H9 (cell line): ENCODE results near the gene MUL1. TPM values are rescaled to one million over a fixed set of nuclear protein-coding genes. Genes with fewer than 3 reads are reported as not detected.

Source experiments
- DNase-seq: peaks from one replicate; pipeline ENCODE4 v3.0.0-alpha.2; 2017
- H2AFZ ChIP-seq: one replicate; pipeline ENCODE4 v1.6.1; 2013; ENCODE audit warnings: mild to moderate bottlenecking, low read length, control low read depth, moderate library complexity
- H2AK5ac ChIP-seq: 2 replicates; pipeline ENCODE4 v1.6.1; 2013; ENCODE audit warnings: low read length, control low read depth, mixed read lengths; ENCODE audit not compliant: insufficient read length
- H2BK120ac ChIP-seq: one replicate; pipeline ENCODE4 v1.6.1; 2013; ENCODE audit warnings: low read depth, mild to moderate bottlenecking, low read length, control low read depth, inconsistent platforms; ENCODE audit not compliant: poor library complexity, severe bottlenecking
- H2BK12ac ChIP-seq: 2 replicates; pipeline ENCODE4 v1.6.1; 2013; ENCODE audit warnings: low read length, control low read depth, mixed read lengths, low read depth; ENCODE audit not compliant: insufficient read length
- H2BK15ac ChIP-seq: 2 replicates; pipeline ENCODE4 v1.6.1; 2013; ENCODE audit warnings: low read depth, low read length, control low read depth
- H2BK20ac ChIP-seq: one replicate; pipeline ENCODE4 v1.6.1; 2013; ENCODE audit warnings: low read depth, mild to moderate bottlenecking, low read length, control low read depth, inconsistent platforms; ENCODE audit not compliant: poor library complexity, severe bottlenecking
- H2BK5ac ChIP-seq: 2 replicates; pipeline ENCODE4 v1.6.1; 2013; ENCODE audit warnings: low read length, control low read depth, mixed read lengths; ENCODE audit not compliant: insufficient read length
- H3K14ac ChIP-seq: 2 replicates; pipeline ENCODE4 v1.6.1; 2013; ENCODE audit warnings: low read length, control low read depth; ENCODE audit not compliant: insufficient read depth
- H3K18ac ChIP-seq: 2 replicates; pipeline ENCODE4 v1.6.1; 2013; ENCODE audit warnings: low read depth, mild to moderate bottlenecking, mixed read lengths, low read length, control low read depth; ENCODE audit not compliant: insufficient read length
- H3K23ac ChIP-seq: 2 replicates; pipeline ENCODE4 v1.6.1; 2013; ENCODE audit warnings: low read length, control low read depth, mixed read lengths, low read depth; ENCODE audit not compliant: insufficient read length
- H3K23me2 ChIP-seq: 2 replicates; pipeline ENCODE4 v1.6.1; 2013; ENCODE audit warnings: low read depth, mild to moderate bottlenecking, mixed read lengths, low read length, control low read depth; ENCODE audit not compliant: insufficient read length, poor library complexity, severe bottlenecking
- H3K27ac ChIP-seq: 2 replicates; pipeline ENCODE4 v1.5.1; 2013; ENCODE audit warnings: low read length, control low read depth, mixed read lengths, low read depth; ENCODE audit not compliant: insufficient read length
- H3K27me3 ChIP-seq: 2 replicates; pipeline ENCODE4 v1.6.1; 2013; ENCODE audit warnings: low read length, control low read depth, inconsistent platforms; ENCODE audit not compliant: insufficient read depth
- H3K4ac ChIP-seq: 2 replicates; pipeline ENCODE4 v1.6.1; 2013; ENCODE audit warnings: low read depth, mild to moderate bottlenecking, control low read depth, inconsistent platforms, low read length, moderate library complexity
- H3K4me1 ChIP-seq: 2 replicates; pipeline ENCODE4 v1.6.1; 2013; ENCODE audit warnings: low read length, control low read depth, inconsistent platforms; ENCODE audit not compliant: insufficient read depth
- H3K4me2 ChIP-seq: 2 replicates; pipeline ENCODE4 v1.6.1; 2013; ENCODE audit warnings: low read length, control low read depth, mixed read lengths; ENCODE audit not compliant: insufficient read length, insufficient read depth
- H3K56ac ChIP-seq: 2 replicates; pipeline ENCODE4 v1.6.1; 2013; ENCODE audit warnings: low read depth, mild to moderate bottlenecking, mixed read lengths, low read length, control low read depth; ENCODE audit not compliant: insufficient read length
- H3K79me1 ChIP-seq: 2 replicates; pipeline ENCODE4 v1.6.1; 2013; ENCODE audit warnings: low read depth, mild to moderate bottlenecking, moderate library complexity, low read length, control low read depth, inconsistent platforms; ENCODE audit not compliant: insufficient read depth, poor library complexity, severe bottlenecking
- H3K79me2 ChIP-seq: 2 replicates; pipeline ENCODE4 v1.6.1; 2013; ENCODE audit warnings: low read length, control low read depth, inconsistent platforms; ENCODE audit not compliant: insufficient read depth
- H3K9ac ChIP-seq: 2 replicates; pipeline ENCODE4 v1.6.1; 2013; ENCODE audit warnings: low read length, control low read depth, mixed read lengths; ENCODE audit not compliant: insufficient read length; ENCODE audit errors: extremely low read depth
- H3K9me3 ChIP-seq: one replicate; pipeline ENCODE4 v1.6.1; 2013; ENCODE audit warnings: low read depth, low read length, inconsistent platforms; ENCODE audit not compliant: control insufficient read depth
- H3T11ph ChIP-seq: one replicate; pipeline ENCODE4 v1.6.1; 2013; ENCODE audit warnings: mild to moderate bottlenecking, low read length, control low read depth, inconsistent platforms
- H4K20me1 ChIP-seq: one replicate; pipeline ENCODE4 v1.6.1; 2013; ENCODE audit not compliant: control insufficient read depth, insufficient read length, insufficient read depth
- H4K5ac ChIP-seq: 2 replicates; pipeline ENCODE4 v1.6.1; 2013; ENCODE audit warnings: low read depth, mild to moderate bottlenecking, mixed read lengths, low read length, control low read depth; ENCODE audit not compliant: insufficient read length
- H4K8ac ChIP-seq: replicated peaks from 2 replicates; pipeline ENCODE4 v1.6.1; 2013; ENCODE audit warnings: low read length, control low read depth, mixed read lengths, low read depth; ENCODE audit not compliant: insufficient read length
- H4K91ac ChIP-seq: 2 replicates; pipeline ENCODE4 v1.6.1; 2013; ENCODE audit warnings: low read depth, mild to moderate bottlenecking, moderate library complexity, mixed read lengths, low read length, control low read depth; ENCODE audit not compliant: insufficient read length
- H3K27ac Mint-ChIP-seq, 3 experiments: 2 replicates in 2 of 3; 3 replicates in 1 of 3; pipeline ENCODE4 v1.8.0; 2020 to 2021; ENCODE audit warnings: mixed read lengths in 3 of 3, mild to moderate bottlenecking in 1 of 3, moderate library complexity in 1 of 3
- H3K27me3 Mint-ChIP-seq: 2 replicates; pipeline ENCODE4 v1.8.0; 2021; ENCODE audit warnings: low read depth, mild to moderate bottlenecking, moderate library complexity, mixed read lengths
- H3K36me3 Mint-ChIP-seq, 3 experiments: 2 replicates in 2 of 3; 3 replicates in 1 of 3; pipeline ENCODE4 v1.8.0; 2020 to 2021; ENCODE audit warnings: low read depth in 3 of 3, mixed read lengths in 3 of 3; ENCODE audit not compliant: insufficient read depth in 1 of 3
- H3K4me1 Mint-ChIP-seq, 2 experiments: 2 replicates each; pipeline ENCODE4 v1.8.0; 2020; ENCODE audit warnings: mixed read lengths in 2 of 2
- H3K4me3 Mint-ChIP-seq, 2 experiments: 2 replicates in 1 of 2; 3 replicates in 1 of 2; pipeline ENCODE4 v1.8.0; 2020 to 2021; ENCODE audit warnings: mild to moderate bottlenecking in 2 of 2, mixed read lengths in 2 of 2, moderate library complexity in 1 of 2
- H3K9me3 Mint-ChIP-seq, 2 experiments: 2 replicates in 1 of 2; 3 replicates in 1 of 2; pipeline ENCODE4 v1.8.0; 2020; ENCODE audit warnings: mild to moderate bottlenecking in 2 of 2, mixed read lengths in 2 of 2, moderate library complexity in 1 of 2
- WGBS: extraction: QIAGEN DNeasy Blood & Tissue Kit; methylation state at CpG from one replicate; pipeline ENCODE4 v1.1.7; 2013; ENCODE audit warnings: missing lambda C conversion rate, low lambda C conversion rate, mixed read lengths; ENCODE audit not compliant: insufficient read length; ENCODE audit errors: extremely low coverage; 5-methylcytosine and 5-hydroxymethylcytosine counted together
- total RNA-seq: library from RNA; stranded (reverse); gene quantifications from 2 replicates; pipeline ENCODE4 v1.2.1, GENCODE V29; 2021
- TF ChIP-seq, protein P1 (sequence below): fragments of 200-600 bp; sonication (generic); conservative IDR thresholded peaks from 3 replicates; pipeline ENCODE4 v1.8.0; 2021; ENCODE audit warnings: antibody characterized with exemption, mild to moderate bottlenecking

MUL1 gene
- total RNA-seq, 1 experiment from 2014 or later = 27.1 TPM

DNA sequence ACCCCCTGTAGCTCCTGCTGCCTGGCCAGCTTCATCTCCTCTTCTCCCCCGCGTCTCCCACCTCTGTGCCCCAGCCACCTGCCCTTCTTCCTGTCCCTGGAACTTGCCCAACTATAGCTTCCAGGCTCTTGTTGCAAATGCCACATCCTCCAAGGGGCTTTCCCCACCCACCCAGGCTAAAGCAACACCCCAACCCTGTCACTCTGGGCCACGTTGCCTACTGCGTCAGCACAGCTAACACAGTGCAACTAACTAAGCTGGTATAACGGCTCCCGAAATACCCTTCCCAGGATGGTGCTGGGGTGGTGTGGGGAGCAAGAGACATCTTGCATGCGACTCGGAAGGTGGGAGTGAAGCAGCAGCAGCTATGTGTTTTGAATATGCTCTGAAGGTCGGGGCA is 41.7 kb downstream of the MUL1 start:
- Histone ChIP-seq H4K20me1 (no peaks in the 10 kb centered on the region), H2BK15ac (no peak overlapping the region), H3K23ac (no peak overlapping the region), H3K4ac (no peak overlapping the region), H4K8ac (no peak overlapping the region), H3K9ac (no peak overlapping the region), H2AK5ac (no peak overlapping the region), H2AFZ (no peak overlapping the region), H3K14ac (no peak overlapping the region), H2BK12ac (no peak overlapping the region), H4K5ac (no peak overlapping the region), H4K91ac (no peak overlapping the region), H3K4me1 (no peaks in the 10 kb centered on the region), H3K79me1 (no peaks in the 10 kb centered on the region), H2BK120ac (no peak overlapping the region), H3K56ac (no peak overlapping the region), H2BK20ac (no peak overlapping the region), H3K27me3 (no peaks in the 10 kb centered on the region), H3K23me2 (no peaks in the 10 kb centered on the region), H3K9me3 (no peaks in the 10 kb centered on the region), H3T11ph (no peak overlapping the region), H2BK5ac (no peak overlapping the region), H3K79me2 (no peaks in the 10 kb centered on the region), H3K27ac (no peak overlapping the region), H3K18ac (no peak overlapping the region), H3K4me2 (no peak overlapping the region)
- H3K36me3 Mint-ChIP-seq = no peaks in the 10 kb centered on the region
- no peaks in the 10 kb centered on the region for H3K4me1 Mint-ChIP-seq
- TF ChIP-seq, protein P1, sequence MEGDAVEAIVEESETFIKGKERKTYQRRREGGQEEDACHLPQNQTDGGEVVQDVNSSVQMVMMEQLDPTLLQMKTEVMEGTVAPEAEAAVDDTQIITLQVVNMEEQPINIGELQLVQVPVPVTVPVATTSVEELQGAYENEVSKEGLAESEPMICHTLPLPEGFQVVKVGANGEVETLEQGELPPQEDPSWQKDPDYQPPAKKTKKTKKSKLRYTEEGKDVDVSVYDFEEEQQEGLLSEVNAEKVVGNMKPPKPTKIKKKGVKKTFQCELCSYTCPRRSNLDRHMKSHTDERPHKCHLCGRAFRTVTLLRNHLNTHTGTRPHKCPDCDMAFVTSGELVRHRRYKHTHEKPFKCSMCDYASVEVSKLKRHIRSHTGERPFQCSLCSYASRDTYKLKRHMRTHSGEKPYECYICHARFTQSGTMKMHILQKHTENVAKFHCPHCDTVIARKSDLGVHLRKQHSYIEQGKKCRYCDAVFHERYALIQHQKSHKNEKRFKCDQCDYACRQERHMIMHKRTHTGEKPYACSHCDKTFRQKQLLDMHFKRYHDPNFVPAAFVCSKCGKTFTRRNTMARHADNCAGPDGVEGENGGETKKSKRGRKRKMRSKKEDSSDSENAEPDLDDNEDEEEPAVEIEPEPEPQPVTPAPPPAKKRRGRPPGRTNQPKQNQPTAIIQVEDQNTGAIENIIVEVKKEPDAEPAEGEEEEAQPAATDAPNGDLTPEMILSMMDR = no peak
- H3K4me3 Mint-ChIP-seq = no peak overlapping the region
- peaks cover 0 to 3% of the 10 kb centered on the region in 2 experiments; a peak in 1 of 5 replicates for H3K9me3 Mint-ChIP-seq
- peak overlapping the region in 1 of 3 experiments; percentile 56; a peak in 1 of 7 replicates for H3K27ac Mint-ChIP-seq
- peaks cover 30% of the 10 kb centered on the region for H3K27me3 Mint-ChIP-seq
- no peak for DNase-seq
- no CpG with 5 or more reads among the region's 9 CpGs for WGBS
